HFFc6 (cell line): ENCODE measurements around the gene GPR55. TPM values are rescaled to one million over a fixed set of nuclear protein-coding genes. Genes with fewer than 3 reads are reported as not detected.
A peak's percentile ranks its signal among the peaks of the same experiment; 100 is the strongest.

ENCODE experiments used
- DNase-seq: peaks from one replicate; pipeline ENCODE4 v3.0.0-alpha.2; 2018
- H3K27ac Mint-ChIP-seq: 2 replicates; pipeline ENCODE4 v1.8.0; 2020; ENCODE audit warnings: mild to moderate bottlenecking, mixed read lengths
- H3K27me3 Mint-ChIP-seq: 2 replicates; pipeline ENCODE4 v1.8.0; 2021; ENCODE audit warnings: mild to moderate bottlenecking, moderate library complexity, mixed read lengths; ENCODE audit not compliant: insufficient read depth
- H3K36me3 Mint-ChIP-seq: 2 replicates; pipeline ENCODE4 v1.8.0; 2021; ENCODE audit warnings: low read depth, mixed read lengths
- H3K4me1 Mint-ChIP-seq: 2 replicates; pipeline ENCODE4 v1.8.0; 2020; ENCODE audit warnings: low read depth, mixed read lengths
- H3K4me3 Mint-ChIP-seq: 2 replicates; pipeline ENCODE4 v1.8.0; 2020; ENCODE audit warnings: mild to moderate bottlenecking, moderate library complexity, mixed read lengths
- H3K9me3 Mint-ChIP-seq: 2 replicates; pipeline ENCODE4 v1.8.0; 2020; ENCODE audit warnings: mild to moderate bottlenecking, mixed read lengths
- total RNA-seq, 6 experiments: library from RNA; stranded (reverse); fragmentation: NEBNext Ultra II Directional; extraction: Animal tissue kit (Norgen Biotek cat#: 25700); gene quantifications; 2 replicates in 1 of 6; 3 replicates in 5 of 6; pipeline ENCODE4 v1.2.3, GENCODE V29; 2021
- TF ChIP-seq, protein P1 (sequence below): fragments of 200-600 bp; sonication (generic); IDR thresholded peaks from 2 replicates; pipeline ENCODE4 v1.5.0; 2021; ENCODE audit warnings: antibody characterized with exemption, mild to moderate bottlenecking

Gene GPR55
- total RNA-seq, 6 experiments from 2014 or later = not detected

DNA sequence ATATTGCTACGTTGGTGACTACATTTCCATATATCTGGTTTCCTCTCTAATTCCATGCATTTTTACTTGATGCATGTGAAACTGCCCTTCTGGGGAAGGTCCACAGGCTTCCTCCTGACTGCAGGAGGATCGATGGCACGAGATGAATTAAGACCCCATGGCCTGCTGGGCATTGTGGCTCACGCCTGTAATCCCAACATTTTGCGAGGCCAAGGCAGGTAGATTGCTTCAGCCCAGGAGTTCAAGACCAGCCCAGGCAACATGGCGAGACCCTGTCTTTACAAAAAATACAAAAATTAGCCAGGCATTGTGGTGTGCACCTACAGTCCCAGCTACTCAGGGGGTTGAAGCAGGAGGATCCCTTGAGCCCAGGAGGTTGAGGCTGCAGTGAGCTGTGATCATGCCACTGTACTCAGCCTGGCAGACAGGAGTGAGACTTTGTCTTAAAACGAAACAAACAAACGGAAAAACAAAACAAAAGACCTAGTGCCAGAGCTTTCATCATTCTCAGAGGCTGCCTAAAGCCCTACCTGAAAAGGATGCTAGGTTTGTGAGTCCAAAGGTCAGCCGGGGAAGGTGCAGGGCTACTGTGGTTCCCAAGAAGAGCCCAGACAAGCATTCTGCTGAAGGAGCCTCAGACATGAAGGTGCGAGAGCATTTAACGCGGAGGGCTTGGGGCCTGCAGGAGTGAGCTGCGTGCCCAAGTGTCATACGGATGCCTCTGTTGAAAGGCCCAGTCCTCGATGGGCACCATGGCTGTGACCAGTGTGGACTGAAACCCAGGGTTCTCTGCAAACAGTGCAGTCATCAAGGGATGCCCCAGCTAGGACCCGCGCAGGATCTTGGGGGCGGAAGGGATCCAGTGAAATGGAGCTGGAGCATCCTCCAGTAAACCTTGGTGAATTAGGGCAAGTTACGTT is 21.6 kb downstream of the GPR55 start:
- no peak overlapping the region for H3K27ac Mint-ChIP-seq
- H3K9me3 Mint-ChIP-seq = no peaks in the 10 kb centered on the region
- H3K27me3 Mint-ChIP-seq = peaks cover 27% of the 10 kb centered on the region
- no peak for DNase-seq
- TF ChIP-seq, protein P1, sequence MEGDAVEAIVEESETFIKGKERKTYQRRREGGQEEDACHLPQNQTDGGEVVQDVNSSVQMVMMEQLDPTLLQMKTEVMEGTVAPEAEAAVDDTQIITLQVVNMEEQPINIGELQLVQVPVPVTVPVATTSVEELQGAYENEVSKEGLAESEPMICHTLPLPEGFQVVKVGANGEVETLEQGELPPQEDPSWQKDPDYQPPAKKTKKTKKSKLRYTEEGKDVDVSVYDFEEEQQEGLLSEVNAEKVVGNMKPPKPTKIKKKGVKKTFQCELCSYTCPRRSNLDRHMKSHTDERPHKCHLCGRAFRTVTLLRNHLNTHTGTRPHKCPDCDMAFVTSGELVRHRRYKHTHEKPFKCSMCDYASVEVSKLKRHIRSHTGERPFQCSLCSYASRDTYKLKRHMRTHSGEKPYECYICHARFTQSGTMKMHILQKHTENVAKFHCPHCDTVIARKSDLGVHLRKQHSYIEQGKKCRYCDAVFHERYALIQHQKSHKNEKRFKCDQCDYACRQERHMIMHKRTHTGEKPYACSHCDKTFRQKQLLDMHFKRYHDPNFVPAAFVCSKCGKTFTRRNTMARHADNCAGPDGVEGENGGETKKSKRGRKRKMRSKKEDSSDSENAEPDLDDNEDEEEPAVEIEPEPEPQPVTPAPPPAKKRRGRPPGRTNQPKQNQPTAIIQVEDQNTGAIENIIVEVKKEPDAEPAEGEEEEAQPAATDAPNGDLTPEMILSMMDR = no peak
- no peaks in the 10 kb centered on the region for H3K36me3 Mint-ChIP-seq
- peaks cover 7% of the 10 kb centered on the region for H3K4me1 Mint-ChIP-seq
- H3K4me3 Mint-ChIP-seq = no peak overlapping the region

DNA sequence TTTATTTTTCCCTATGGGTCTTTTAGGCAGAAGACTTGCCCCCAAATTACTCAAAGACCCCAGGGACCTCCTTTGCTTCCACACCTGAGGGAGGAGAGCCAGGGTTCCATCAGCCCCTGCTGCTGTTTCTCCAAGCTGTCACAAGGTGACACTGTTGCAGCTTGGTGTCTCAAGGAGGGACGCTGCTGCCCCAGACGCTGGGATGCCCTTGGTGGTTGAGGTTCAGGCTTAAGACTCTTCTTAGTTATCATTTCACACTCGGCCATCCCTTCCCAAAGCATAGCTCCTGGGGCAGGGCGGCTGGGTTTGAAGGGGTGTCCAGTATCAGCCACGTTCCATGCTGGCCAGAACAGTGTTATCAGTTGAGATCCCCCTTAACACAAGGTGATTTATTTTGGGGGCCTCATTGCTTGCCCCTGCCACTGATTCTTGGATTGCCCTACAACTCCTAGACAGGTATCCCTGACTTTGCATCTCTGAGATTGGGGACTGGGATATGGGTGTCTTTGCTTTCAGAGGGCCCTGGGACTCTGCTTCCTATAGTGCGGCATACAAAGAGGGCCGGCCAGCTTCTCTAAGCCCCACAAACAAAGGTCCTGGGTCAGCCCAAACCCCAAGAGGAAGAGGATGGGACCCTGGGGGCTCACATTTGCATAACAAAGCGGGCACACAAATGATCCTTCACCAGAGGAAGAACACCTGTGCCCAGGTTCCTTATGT is 22.7 kb downstream of the GPR55 start:
- Mint-ChIP-seq H3K9me3 (no peaks in the 10 kb centered on the region), H3K4me3 (no peak overlapping the region), H3K4me1 (no peaks in the 10 kb centered on the region), H3K36me3 (no peaks in the 10 kb centered on the region), H3K27ac (no peak overlapping the region), H3K27me3 (peaks cover 30% of the 10 kb centered on the region)
- TF ChIP-seq, protein P1 = peak; percentile 87
- peak; percentile 55 for DNase-seq

DNA sequence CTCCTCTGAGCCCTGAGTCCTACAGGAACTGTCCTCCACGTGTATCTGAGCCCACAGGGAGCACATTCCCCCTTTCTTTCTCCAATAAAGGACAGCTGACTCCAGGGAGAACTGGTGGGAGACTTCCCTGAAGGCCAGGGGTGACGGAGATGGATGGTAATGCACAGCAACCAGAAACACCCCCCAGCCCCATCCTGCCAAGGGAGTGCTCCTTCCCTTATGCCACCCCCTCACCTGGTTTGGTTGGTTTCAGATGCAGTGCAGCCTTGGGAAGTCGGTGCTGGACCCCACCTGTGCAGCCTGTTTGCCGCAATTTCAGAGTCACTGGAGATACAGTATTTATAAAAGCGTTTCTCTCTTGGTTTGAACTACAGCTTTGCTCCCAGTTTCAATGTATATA is 24.0 kb downstream of the GPR55 start:
- Mint-ChIP-seq H3K4me3 (no peak overlapping the region), H3K27ac (no peak overlapping the region), H3K4me1 (no peaks in the 10 kb centered on the region), H3K36me3 (no peaks in the 10 kb centered on the region), H3K27me3 (peaks cover 40% of the 10 kb centered on the region), H3K9me3 (no peaks in the 10 kb centered on the region)
- DNase-seq = no peak
- TF ChIP-seq, protein P1 = no peak

GRCh38 chr2:230900336-230900995 is 24.6 kb downstream of the GPR55 start:
- Mint-ChIP-seq H3K27me3 (peaks cover 43% of the 10 kb centered on the region), H3K4me3 (no peak overlapping the region), H3K4me1 (no peaks in the 10 kb centered on the region), H3K9me3 (no peaks in the 10 kb centered on the region), H3K36me3 (no peaks in the 10 kb centered on the region), H3K27ac (no peak overlapping the region)
- no peak for DNase-seq
- TF ChIP-seq, protein P1 = no peak

- Mint-ChIP-seq H3K4me3 (no peak overlapping the region), H3K27me3 (peaks cover 46% of the 10 kb centered on the region), H3K27ac (no peak overlapping the region), H3K9me3 (no peaks in the 10 kb centered on the region), H3K4me1 (no peaks in the 10 kb centered on the region), H3K36me3 (no peaks in the 10 kb centered on the region)
- TF ChIP-seq, protein P1 = no peak
- DNase-seq = no peak
These were observed 25.3 kb downstream of the GPR55 start for GRCh38 chr2:230899786-230900185.
